ENCODE results near the gene BDP1. TPM values are rescaled to one million over a fixed set of nuclear protein-coding genes. Genes with fewer than 3 reads are reported as not detected.
"Not testable (repeated sequence)": the region's sequence is repeated elsewhere in the genome, so short reads cannot be mapped to it uniquely, and the experiment has no call there.

BDP1 gene
- total and polyA plus RNA-seq, 9 donors, result 15.1 to 30.0 (median 24.2) TPM

DNA sequence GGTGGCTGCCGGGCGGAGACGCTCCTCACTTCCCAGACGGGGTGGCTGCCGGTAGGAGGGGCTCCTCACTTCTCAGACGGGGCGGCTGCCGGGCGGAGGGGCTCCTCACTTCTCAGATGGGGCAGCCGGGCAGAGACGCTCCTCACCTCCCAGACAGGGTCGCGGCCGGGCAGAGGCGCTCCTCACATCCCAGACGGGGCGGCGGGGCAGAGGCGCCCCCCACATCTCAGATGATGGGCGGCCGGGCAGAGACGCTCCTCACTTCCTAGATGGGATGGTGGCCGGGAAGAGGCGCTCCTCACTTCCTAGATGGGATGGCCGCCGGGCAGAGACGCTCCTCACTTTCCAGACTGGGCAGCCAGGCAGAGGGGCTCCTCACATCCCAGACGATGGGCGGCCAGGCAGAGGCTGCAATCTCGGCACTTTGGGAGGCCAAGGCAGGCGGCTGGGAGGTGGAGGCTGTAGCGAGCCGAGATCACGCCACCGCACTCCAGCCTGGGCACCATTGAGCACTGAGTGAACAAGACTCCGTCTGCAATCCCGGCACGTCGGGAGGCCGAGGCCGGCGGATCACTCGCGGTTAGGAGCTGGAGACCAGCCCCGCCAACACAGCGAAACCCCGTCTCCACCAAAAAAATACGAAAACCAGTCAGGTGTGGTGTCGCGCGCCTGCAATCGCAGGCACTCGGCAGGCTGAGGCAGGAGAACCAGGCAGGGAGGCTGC, 96.7 kb downstream of the BDP1 start:
- not testable (repeated sequence) for H3K4me1 ChIP-seq (ENCODE audit: control insufficient read depth, insufficient read depth, low read length); DNase-seq; H3K4me3 ChIP-seq (ENCODE audit: low read length); H3K27me3 ChIP-seq (ENCODE audit: control insufficient read depth, insufficient read depth, low read length); H3K27ac ChIP-seq (ENCODE audit: low read length); H3K9me3 ChIP-seq (replicated peaks; ENCODE audit: control insufficient read depth, low read depth, low read length)
- 98% methylated on average over 18 of the region's 53 CpGs for WGBS (ENCODE audit: insufficient coverage)
- peaks cover 38% of the 10 kb centered on the region for H3K36me3 ChIP-seq (ENCODE audit: control insufficient read depth, insufficient read depth, low read length)

GRCh38 chr5:71563161-71563560, 107.7 kb downstream of the BDP1 start:
- H3K4me3 ChIP-seq (ENCODE audit: low read length), result no peak overlapping the region
- H3K27me3 ChIP-seq (ENCODE audit: control insufficient read depth, insufficient read depth, low read length), result no peaks in the 10 kb centered on the region
- 85% methylated on average over 2 of the region's 4 CpGs for WGBS (ENCODE audit: insufficient coverage)
- peaks cover 40% of the 10 kb centered on the region for H3K36me3 ChIP-seq (ENCODE audit: control insufficient read depth, insufficient read depth, low read length)
- DNase-seq, result no peak
- no peak overlapping the region for H3K27ac ChIP-seq (ENCODE audit: low read length)
- H3K4me1 ChIP-seq (ENCODE audit: control insufficient read depth, insufficient read depth, low read length), result no peaks in the 10 kb centered on the region
- H3K9me3 ChIP-seq (replicated peaks; ENCODE audit: control insufficient read depth, low read depth, low read length), result no peaks in the 10 kb centered on the region

DNA sequence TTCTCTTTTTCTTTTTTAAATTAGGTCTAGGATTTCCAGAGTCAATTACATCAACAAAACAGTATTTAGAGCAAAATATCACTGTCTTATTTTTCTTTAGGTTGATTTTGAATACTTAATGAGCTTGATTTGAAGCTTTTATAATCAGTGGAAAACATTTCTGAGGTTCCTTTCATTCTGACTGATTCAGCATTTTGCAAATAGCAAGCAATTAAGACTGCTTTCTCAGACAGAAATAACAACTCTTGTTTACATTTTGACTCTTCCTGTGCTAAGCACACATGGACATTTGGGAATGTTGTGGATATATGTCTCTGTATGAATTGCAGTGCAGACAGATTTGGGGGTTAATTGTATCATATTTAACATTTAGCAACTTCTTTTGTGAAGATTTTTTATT, 109.4 kb downstream of the BDP1 start:
- H3K4me1 ChIP-seq (ENCODE audit: control insufficient read depth, insufficient read depth, low read length), result no peaks in the 10 kb centered on the region
- no peaks in the 10 kb centered on the region for H3K9me3 ChIP-seq (replicated peaks; ENCODE audit: control insufficient read depth, low read depth, low read length)
- no peak overlapping the region for H3K4me3 ChIP-seq (ENCODE audit: low read length)
- peaks cover 35% of the 10 kb centered on the region for H3K36me3 ChIP-seq (ENCODE audit: control insufficient read depth, insufficient read depth, low read length)
- DNase-seq, result no peak
- H3K27ac ChIP-seq (ENCODE audit: low read length), result no peak overlapping the region
- H3K27me3 ChIP-seq (ENCODE audit: control insufficient read depth, insufficient read depth, low read length), result no peaks in the 10 kb centered on the region

- WGBS (ENCODE audit: insufficient coverage), result no CpG with 5 or more reads among the region's 5 CpGs
- Histone ChIP-seq H3K27me3 (ENCODE audit: control insufficient read depth, insufficient read depth, low read length) (no peaks in the 10 kb centered on the region), H3K4me3 (ENCODE audit: low read length) (no peak overlapping the region), H3K27ac (ENCODE audit: low read length) (no peak overlapping the region), H3K9me3 (replicated peaks; ENCODE audit: control insufficient read depth, low read depth, low read length) (no peaks in the 10 kb centered on the region), H3K36me3 (ENCODE audit: control insufficient read depth, insufficient read depth, low read length) (peaks cover 11% of the 10 kb centered on the region), H3K4me1 (ENCODE audit: control insufficient read depth, insufficient read depth, low read length) (no peaks in the 10 kb centered on the region)
- DNase-seq, result no peak
These were observed 114.5 kb downstream of the BDP1 start for GRCh38 chr5:71569748-71570509.

DNA sequence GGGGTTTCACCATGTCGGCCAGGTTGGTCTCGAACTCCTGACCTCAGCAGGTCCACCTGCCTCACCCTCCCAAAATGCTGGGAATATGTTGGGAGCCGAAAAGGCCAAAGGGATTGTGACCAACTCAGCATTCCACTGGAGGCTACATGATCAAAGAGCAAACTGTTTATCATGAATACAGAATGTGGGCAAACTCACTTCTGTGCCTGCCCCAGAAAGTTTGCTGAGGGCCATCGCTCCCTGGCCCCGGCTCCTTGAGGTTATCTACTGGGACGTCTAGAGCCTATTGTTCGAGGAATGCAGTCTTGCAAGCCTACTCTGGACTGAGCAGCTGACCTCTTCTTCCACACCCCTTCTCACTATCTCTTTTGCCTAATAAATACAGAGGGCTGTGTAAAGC, 116.4 kb downstream of the BDP1 start:
- not testable (repeated sequence) for H3K9me3 ChIP-seq (replicated peaks; ENCODE audit: control insufficient read depth, low read depth, low read length); H3K27ac ChIP-seq (ENCODE audit: low read length); H3K36me3 ChIP-seq (ENCODE audit: control insufficient read depth, insufficient read depth, low read length); H3K4me1 ChIP-seq (ENCODE audit: control insufficient read depth, insufficient read depth, low read length); H3K27me3 ChIP-seq (ENCODE audit: control insufficient read depth, insufficient read depth, low read length); H3K4me3 ChIP-seq (ENCODE audit: low read length); DNase-seq
- 100% methylated on average over 1 of the region's 7 CpGs for WGBS (ENCODE audit: insufficient coverage)

DNA sequence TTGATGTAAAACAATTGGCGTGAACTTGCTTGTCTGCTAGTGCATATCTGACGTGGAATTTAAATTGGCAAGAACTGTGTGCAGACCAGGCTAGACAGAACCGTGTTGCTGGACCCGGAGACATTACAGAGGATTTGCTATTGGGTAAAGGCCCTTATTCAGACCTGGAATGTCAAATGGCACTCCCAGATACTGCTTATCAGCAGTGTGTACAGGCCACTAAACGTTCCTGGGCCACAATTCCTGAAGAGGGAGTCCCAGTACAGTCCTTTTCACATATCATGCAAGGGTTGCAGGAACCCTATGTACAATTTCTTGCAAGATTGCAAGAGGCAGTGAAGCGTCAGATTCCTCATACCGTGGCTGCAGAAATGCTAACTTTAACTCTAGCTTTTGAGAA, 118.1 kb downstream of the BDP1 start:
- 83% methylated on average over 7 of the region's 7 CpGs for WGBS (ENCODE audit: insufficient coverage)
- Histone ChIP-seq H3K27me3 (ENCODE audit: control insufficient read depth, insufficient read depth, low read length) (no peaks in the 10 kb centered on the region), H3K9me3 (replicated peaks; ENCODE audit: control insufficient read depth, low read depth, low read length) (no peaks in the 10 kb centered on the region), H3K27ac (ENCODE audit: low read length) (no peak overlapping the region), H3K4me3 (ENCODE audit: low read length) (no peak overlapping the region), H3K4me1 (ENCODE audit: control insufficient read depth, insufficient read depth, low read length) (no peaks in the 10 kb centered on the region), H3K36me3 (ENCODE audit: control insufficient read depth, insufficient read depth, low read length) (no peaks in the 10 kb centered on the region)
- no peak for DNase-seq

- H3K36me3 ChIP-seq (ENCODE audit: control insufficient read depth, insufficient read depth, low read length); H3K27me3 ChIP-seq (ENCODE audit: control insufficient read depth, insufficient read depth, low read length); DNase-seq; H3K27ac ChIP-seq (ENCODE audit: low read length); H3K4me3 ChIP-seq (ENCODE audit: low read length); H3K9me3 ChIP-seq (replicated peaks; ENCODE audit: control insufficient read depth, low read depth, low read length); H3K4me1 ChIP-seq (ENCODE audit: control insufficient read depth, insufficient read depth, low read length): not testable (repeated sequence)
- WGBS (ENCODE audit: insufficient coverage), result no CpG with 5 or more reads among the region's 4 CpGs
These were observed 120.1 kb downstream of the BDP1 start for GRCh38 chr5:71575588-71575987.

GRCh38 chr5:71576241-71576640, 120.8 kb downstream of the BDP1 start:
- no peaks in the 10 kb centered on the region for H3K4me1 ChIP-seq (ENCODE audit: control insufficient read depth, insufficient read depth, low read length)
- H3K36me3 ChIP-seq (ENCODE audit: control insufficient read depth, insufficient read depth, low read length), result no peaks in the 10 kb centered on the region
- no peak for DNase-seq
- H3K4me3 ChIP-seq (ENCODE audit: low read length), result no peak overlapping the region
- H3K9me3 ChIP-seq (replicated peaks; ENCODE audit: control insufficient read depth, low read depth, low read length), result no peaks in the 10 kb centered on the region
- no peak overlapping the region for H3K27ac ChIP-seq (ENCODE audit: low read length)
- no CpG with 5 or more reads among the region's 3 CpGs for WGBS (ENCODE audit: insufficient coverage)
- H3K27me3 ChIP-seq (ENCODE audit: control insufficient read depth, insufficient read depth, low read length), result no peaks in the 10 kb centered on the region

- not testable (repeated sequence) for H3K4me3 ChIP-seq (ENCODE audit: low read length); H3K4me1 ChIP-seq (ENCODE audit: control insufficient read depth, insufficient read depth, low read length); H3K36me3 ChIP-seq (ENCODE audit: control insufficient read depth, insufficient read depth, low read length); DNase-seq; H3K9me3 ChIP-seq (replicated peaks; ENCODE audit: control insufficient read depth, low read depth, low read length); H3K27ac ChIP-seq (ENCODE audit: low read length); H3K27me3 ChIP-seq (ENCODE audit: control insufficient read depth, insufficient read depth, low read length)
- no CpG with 5 or more reads among the region's 6 CpGs for WGBS (ENCODE audit: insufficient coverage)
These were observed 122.4 kb downstream of the BDP1 start for GRCh38 chr5:71577839-71578238.

- Histone ChIP-seq H3K4me3 (ENCODE audit: low read length) (no peak overlapping the region), H3K27me3 (ENCODE audit: control insufficient read depth, insufficient read depth, low read length) (peaks cover 2% of the 10 kb centered on the region), H3K4me1 (ENCODE audit: control insufficient read depth, insufficient read depth, low read length) (peaks cover 10% of the 10 kb centered on the region), H3K9me3 (replicated peaks; ENCODE audit: control insufficient read depth, low read depth, low read length) (no peaks in the 10 kb centered on the region), H3K36me3 (ENCODE audit: control insufficient read depth, insufficient read depth, low read length) (no peaks in the 10 kb centered on the region), H3K27ac (ENCODE audit: low read length) (no peak overlapping the region)
- 54% methylated on average over 2 of the region's 4 CpGs for WGBS (ENCODE audit: insufficient coverage)
- no peak for DNase-seq
These were observed 127.6 kb downstream of the BDP1 start for GRCh38 chr5:71582945-71583584.

Data from muscle of leg (tissue), 11 donors.